Gastroesophageal sphincter (tissue), 3 donors: ENCODE data around the gene PRSS35.

Source experiments
- POLR2A ChIP-seq, 2 donors: fragments of 450-650 bp; IDR thresholded peaks; one replicate each; pipeline ENCODE4 v1.6.1; 2017; ENCODE audit warnings: antibody characterized with exemption in 2 of 2, mild to moderate bottlenecking in 2 of 2, moderate library complexity in 1 of 2
- TF ChIP-seq, protein P1 (sequence below), 4 experiments: fragments of 200-600 bp in 2 of 4; fragments of 450-650 bp in 2 of 4; sonication (generic) in 1 of 4; IDR thresholded peaks; one replicate each; pipeline ENCODE4 v1.5.1; 2017 to 2019; ENCODE audit warnings: antibody characterized with exemption in 4 of 4, mild to moderate bottlenecking in 2 of 4, moderate library complexity in 2 of 4

GRCh38 chr6:83490217-83490807 is 22.0 kb upstream of the PRSS35 start:
- TF ChIP-seq, protein P1, sequence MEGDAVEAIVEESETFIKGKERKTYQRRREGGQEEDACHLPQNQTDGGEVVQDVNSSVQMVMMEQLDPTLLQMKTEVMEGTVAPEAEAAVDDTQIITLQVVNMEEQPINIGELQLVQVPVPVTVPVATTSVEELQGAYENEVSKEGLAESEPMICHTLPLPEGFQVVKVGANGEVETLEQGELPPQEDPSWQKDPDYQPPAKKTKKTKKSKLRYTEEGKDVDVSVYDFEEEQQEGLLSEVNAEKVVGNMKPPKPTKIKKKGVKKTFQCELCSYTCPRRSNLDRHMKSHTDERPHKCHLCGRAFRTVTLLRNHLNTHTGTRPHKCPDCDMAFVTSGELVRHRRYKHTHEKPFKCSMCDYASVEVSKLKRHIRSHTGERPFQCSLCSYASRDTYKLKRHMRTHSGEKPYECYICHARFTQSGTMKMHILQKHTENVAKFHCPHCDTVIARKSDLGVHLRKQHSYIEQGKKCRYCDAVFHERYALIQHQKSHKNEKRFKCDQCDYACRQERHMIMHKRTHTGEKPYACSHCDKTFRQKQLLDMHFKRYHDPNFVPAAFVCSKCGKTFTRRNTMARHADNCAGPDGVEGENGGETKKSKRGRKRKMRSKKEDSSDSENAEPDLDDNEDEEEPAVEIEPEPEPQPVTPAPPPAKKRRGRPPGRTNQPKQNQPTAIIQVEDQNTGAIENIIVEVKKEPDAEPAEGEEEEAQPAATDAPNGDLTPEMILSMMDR (IDR thresholded peaks at IDR 0.05): no peak
- no peak for TF ChIP-seq POLR2A (IDR thresholded peaks at IDR 0.05)
